C4-2B (cell line): ENCODE measurements around the gene NAA40.

ENCODE experiments used
- ZFX ChIP-seq: fragments of 450-650 bp; IDR thresholded peaks from 2 replicates; pipeline ENCODE4 v1.6.1; 2017
- TF ChIP-seq, protein P1 (sequence below): fragments of 450-650 bp; conservative IDR thresholded peaks from 2 replicates; pipeline ENCODE4 v1.5.1; 2017; ENCODE audit warnings: mild to moderate bottlenecking

GRCh38 chr11:63986932-63987513 is 48.2 kb downstream of the NAA40 start:
- TF ChIP-seq, protein P1, sequence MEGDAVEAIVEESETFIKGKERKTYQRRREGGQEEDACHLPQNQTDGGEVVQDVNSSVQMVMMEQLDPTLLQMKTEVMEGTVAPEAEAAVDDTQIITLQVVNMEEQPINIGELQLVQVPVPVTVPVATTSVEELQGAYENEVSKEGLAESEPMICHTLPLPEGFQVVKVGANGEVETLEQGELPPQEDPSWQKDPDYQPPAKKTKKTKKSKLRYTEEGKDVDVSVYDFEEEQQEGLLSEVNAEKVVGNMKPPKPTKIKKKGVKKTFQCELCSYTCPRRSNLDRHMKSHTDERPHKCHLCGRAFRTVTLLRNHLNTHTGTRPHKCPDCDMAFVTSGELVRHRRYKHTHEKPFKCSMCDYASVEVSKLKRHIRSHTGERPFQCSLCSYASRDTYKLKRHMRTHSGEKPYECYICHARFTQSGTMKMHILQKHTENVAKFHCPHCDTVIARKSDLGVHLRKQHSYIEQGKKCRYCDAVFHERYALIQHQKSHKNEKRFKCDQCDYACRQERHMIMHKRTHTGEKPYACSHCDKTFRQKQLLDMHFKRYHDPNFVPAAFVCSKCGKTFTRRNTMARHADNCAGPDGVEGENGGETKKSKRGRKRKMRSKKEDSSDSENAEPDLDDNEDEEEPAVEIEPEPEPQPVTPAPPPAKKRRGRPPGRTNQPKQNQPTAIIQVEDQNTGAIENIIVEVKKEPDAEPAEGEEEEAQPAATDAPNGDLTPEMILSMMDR, result no peak
- 0 out of 2 replicates have a peak, but pooled peaks have one; percentile 28 for TF ChIP-seq ZFX
